Measurements from ENCODE around the gene TCL1A. TPM values are rescaled to one million over a fixed set of nuclear protein-coding genes. Genes with fewer than 3 reads are reported as not detected.

The TCL1A gene
- total RNA-seq, 4 donors from 2014 or later = not detected

DNA sequence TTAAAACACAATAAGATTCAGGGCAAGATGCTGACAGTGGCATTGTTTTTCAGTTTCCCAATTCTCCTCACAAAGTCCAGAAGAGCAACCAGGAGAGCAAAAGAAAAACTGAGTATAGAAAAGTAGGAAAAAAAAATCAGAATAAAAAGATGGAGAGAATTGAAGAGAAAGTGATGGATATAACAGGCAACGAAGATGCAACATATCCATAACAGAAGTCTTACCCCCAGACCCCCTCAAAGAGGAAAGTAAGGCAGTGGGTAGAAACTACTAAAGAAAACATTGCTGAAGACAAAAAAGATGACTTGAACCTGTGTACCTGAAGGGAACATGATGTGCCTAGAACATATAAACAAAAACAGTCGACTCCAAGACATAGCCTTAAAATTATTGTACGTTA, 10.6 kb downstream of the TCL1A start:
- TF ChIP-seq, protein P1, sequence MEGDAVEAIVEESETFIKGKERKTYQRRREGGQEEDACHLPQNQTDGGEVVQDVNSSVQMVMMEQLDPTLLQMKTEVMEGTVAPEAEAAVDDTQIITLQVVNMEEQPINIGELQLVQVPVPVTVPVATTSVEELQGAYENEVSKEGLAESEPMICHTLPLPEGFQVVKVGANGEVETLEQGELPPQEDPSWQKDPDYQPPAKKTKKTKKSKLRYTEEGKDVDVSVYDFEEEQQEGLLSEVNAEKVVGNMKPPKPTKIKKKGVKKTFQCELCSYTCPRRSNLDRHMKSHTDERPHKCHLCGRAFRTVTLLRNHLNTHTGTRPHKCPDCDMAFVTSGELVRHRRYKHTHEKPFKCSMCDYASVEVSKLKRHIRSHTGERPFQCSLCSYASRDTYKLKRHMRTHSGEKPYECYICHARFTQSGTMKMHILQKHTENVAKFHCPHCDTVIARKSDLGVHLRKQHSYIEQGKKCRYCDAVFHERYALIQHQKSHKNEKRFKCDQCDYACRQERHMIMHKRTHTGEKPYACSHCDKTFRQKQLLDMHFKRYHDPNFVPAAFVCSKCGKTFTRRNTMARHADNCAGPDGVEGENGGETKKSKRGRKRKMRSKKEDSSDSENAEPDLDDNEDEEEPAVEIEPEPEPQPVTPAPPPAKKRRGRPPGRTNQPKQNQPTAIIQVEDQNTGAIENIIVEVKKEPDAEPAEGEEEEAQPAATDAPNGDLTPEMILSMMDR (IDR thresholded peaks at IDR 0.05; ENCODE audit: low read depth) = no peak

DNA sequence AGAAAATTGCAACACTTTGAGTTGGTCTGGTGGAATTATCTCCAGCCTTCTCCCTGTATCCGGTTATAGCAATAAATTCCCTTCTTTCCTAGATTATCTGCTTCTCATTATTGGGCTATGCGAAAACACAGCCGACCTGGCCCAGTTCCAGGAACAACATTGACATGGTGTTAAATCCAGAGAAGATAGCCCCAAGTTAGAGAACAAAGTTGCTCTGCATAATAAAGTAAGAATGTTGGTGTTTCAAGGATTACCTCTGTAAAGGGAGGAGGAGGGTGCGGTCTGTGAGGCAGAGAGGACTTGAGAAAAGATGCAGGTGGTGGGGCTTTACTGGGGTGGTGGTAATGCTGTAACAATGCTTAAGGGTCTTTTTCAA, 12.1 kb downstream of the TCL1A start:
- TF ChIP-seq, protein P1 (IDR thresholded peaks at IDR 0.05; ENCODE audit: low read depth) = no peak

DNA sequence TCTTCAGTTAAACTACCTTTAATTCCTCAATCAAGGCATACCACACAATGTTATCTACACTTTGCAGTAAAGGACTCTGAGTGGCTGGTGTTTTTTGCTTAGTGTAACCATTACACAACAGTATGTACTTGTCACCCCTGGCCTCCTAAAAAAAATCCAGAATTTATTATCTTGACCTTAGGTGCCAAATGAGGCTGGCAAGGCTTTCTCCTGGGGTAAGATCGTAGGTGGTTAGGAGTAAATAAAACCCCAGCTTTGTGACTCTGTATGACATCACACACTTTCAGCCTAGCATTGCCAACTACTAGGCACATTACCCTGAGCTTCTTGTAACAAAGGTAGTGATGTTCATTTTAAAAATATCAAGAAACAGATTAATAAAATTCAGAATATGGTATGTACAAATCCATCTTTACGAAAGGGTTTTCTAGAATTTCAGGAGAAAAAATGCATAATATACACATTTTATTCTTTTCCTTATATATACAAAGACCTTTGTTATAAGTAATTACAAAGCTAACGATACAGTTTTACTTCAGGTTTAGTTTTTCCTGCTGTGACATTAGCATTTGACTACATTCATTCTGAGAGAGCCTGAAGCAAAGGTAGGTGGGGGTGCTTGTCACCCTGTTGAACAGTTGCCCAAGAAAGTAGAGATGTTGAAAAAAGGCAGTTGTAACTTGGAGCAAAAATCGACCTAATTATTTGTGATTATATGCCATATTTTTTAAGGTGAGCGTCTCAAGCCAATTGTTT, 13.5 kb downstream of the TCL1A start:
- TF ChIP-seq, protein P1 (IDR thresholded peaks at IDR 0.05; ENCODE audit: low read depth) = no peak

DNA sequence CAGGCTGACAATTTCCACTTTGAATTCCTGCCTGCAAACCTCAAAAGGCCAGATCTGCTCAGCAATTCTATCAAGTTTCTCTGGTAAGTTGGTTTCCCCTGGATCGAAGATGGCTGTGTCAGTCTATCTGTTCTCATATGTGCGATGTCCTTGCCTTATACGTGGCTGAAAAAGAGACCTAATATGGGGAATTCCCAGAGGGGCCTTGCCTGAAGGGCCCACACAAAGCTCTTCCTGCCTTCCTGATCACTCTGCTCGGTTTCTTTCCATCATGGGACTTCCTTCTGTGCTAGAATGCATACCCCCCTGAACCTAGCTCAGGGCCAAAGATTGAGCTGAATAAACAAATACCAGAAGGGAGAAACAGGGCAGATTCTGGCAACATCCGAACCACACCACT, 14.5 kb downstream of the TCL1A start:
- TF ChIP-seq, protein P1 (IDR thresholded peaks at IDR 0.05; ENCODE audit: low read depth) = no peak

DNA sequence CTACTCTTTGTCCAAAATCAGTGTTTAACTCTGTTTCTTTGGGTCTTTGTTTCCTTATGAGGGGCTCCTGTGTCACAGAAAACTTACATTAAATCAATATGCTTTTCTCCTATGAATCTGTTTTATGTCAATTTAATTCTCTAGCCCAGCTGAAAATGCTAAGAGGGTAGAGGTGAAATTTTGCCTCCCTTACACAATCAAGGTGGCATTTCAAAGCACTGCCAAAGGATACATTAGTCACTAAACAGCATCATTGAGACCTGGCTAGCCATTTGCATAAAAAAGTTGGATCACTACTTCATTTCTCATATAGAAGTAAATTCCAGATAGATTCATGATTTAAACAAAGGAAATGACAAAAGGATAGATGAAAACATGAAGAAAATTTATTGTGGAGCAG, 15.6 kb downstream of the TCL1A start:
- TF ChIP-seq, protein P1 (IDR thresholded peaks at IDR 0.05; ENCODE audit: low read depth) = no peak

DNA sequence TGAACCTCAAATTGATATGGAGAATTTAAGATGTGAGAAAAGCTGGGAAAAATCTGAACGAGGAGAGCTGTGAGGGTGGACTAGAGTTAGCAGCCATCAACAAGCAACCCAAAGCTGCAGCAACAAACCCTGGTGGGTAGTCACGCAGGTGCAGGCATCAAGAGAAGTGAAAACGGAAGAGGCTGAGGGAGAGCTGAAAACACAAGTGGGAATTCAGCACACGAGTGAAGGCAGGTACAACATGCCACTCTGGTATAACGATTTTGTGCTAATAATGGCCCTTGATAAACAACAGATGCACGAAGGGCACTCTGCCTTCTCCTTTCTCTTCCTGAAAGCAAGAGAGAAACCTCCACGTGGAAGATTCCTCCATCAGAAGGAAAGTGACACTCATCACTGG, 16.2 kb downstream of the TCL1A start:
- TF ChIP-seq, protein P1 (IDR thresholded peaks at IDR 0.05; ENCODE audit: low read depth) = no peak

DNA sequence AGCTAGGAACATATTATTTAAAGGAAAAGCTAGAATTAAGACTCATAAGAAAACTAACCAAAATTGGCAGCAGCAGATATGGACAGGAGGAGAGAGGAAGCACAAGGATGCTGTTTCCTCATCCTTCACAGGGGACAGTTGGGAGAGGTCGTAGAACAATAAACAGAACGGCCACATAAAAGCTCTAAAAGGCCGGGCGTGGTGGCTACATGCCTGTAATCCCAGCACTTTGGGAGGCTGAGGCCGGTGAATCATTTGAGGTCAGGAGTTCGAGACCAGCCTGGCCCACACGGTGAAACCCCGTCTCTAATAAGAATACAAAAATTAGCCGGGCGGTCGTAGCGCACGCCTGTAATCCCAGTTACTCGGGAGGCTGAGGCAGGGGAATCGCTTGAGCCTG, 17.2 kb downstream of the TCL1A start:
- TF ChIP-seq, protein P1 (IDR thresholded peaks at IDR 0.05; ENCODE audit: low read depth) = no peak
